SK-N-MC (cell line): ENCODE results near the gene ABLIM2.

ENCODE experiments used
- DNase-seq: peaks from one replicate; pipeline ENCODE4 v3.0.0-alpha.2; 2011; ENCODE audit warnings: low read depth, low spot score
- H3K27ac ChIP-seq: fragments of 200-600 bp; sonication (generic); 2 replicates; pipeline ENCODE4 v1.5.1; 2016; ENCODE audit warnings: mixed run types
- H3K36me3 ChIP-seq: fragments of 200-600 bp; sonication (generic); 2 replicates; pipeline ENCODE4 v1.6.1; 2017; ENCODE audit warnings: antibody characterized with exemption, low read length, mixed read lengths; ENCODE audit not compliant: insufficient read depth
- H3K4me3 ChIP-seq: fragments of 200-600 bp; sonication (generic); 2 replicates; pipeline ENCODE4 v1.5.1; 2016
- H3K9ac ChIP-seq: fragments of 200-600 bp; sonication (generic); 2 replicates; pipeline ENCODE4 v1.8.0; 2017; ENCODE audit warnings: mixed run types, mixed read lengths; ENCODE audit not compliant: insufficient read length
- H3K9me3 ChIP-seq: fragments of 200-600 bp; sonication (generic); 2 replicates; pipeline ENCODE4 v1.6.1; 2017; ENCODE audit warnings: low read depth, mild to moderate bottlenecking, antibody characterized with exemption, low read length, moderate library complexity, mixed read lengths
- EZH2 ChIP-seq: fragments of 200-600 bp; sonication (generic); IDR thresholded peaks from one replicate; pipeline ENCODE4 v1.6.1; 2017; ENCODE audit warnings: antibody characterized with exemption
- FOXP2 ChIP-seq: optimal IDR thresholded peaks from 2 replicates; pipeline ENCODE3; 2011; ENCODE audit warnings: mild to moderate bottlenecking, moderate library complexity; ENCODE audit not compliant: insufficient read depth; ENCODE audit errors: extremely low read length, control extremely low read depth
- POLR2AphosphoS5 ChIP-seq: IDR thresholded peaks from 2 replicates; pipeline ENCODE4 v1.6.1; 2012; ENCODE audit warnings: mild to moderate bottlenecking, low read depth, low read length, borderline replicate concordance

ABLIM2 gene

DNA sequence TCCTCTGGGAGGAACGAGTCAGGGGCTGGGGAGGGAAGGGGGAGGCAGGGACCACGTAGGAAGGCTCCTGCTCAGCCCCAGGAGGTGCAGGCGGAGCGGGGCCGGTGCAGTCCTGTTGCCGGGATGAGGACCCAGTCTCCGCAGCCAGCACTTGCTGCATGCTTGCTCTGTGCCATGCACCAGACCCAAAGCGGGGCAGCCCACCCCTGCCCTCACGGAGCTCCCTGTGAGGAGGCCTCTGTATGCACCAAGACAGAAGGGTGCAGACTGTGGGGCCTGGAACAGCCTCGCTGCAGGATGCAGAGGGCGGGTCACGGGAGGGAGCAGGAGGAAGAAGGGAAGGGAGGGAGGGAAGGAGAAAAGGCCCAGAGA, 61.9 kb downstream of the ABLIM2 start:
- DNase-seq: no peak
- Histone ChIP-seq H3K36me3 (no peaks in the 10 kb centered on the region), H3K4me3 (no peak overlapping the region), H3K9me3 (no peaks in the 10 kb centered on the region), H3K9ac (no peak overlapping the region), H3K27ac (no peak overlapping the region)
- TF ChIP-seq EZH2 (no peak), POLR2AphosphoS5 (no peak), FOXP2 (no peak)

DNA sequence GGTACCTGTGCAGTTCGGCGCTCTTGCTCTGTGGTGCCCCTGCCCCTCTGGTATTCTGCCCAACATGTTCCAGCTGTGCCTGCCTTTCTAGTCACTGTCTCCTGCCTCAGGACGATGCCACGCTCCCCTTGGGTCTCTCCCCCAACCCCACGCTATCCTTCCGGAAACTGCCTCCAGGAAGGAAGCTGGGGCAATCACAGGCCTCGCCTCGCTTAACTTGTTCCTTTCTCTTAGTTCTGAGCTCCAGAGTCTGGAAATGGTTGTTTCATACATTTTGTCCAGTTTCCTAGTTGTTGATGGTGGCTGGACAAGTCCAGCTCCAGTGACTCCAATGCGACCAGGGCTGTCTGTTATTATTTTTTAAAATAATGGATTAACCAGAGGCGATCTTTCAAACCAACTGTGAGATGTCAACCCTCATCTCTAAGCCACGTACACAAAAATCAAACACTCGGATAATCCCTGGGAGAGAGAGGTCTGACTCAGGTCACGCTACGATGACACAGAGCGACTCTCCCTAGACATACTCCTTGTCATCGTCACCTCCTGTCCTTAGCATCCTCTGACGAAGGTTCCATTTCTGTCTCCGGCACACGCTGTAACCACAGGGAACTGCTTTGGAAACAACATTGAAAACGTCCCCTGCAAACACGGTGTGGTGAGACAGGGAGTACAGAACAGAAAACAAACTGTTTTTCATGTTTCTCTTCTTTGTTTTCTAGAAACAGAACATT, 62.5 kb downstream of the ABLIM2 start:
- no peak overlapping the region for H3K27ac ChIP-seq
- no peak for DNase-seq
- no peaks in the 10 kb centered on the region for H3K36me3 ChIP-seq
- H3K4me3 ChIP-seq: no peak overlapping the region
- TF ChIP-seq EZH2: no peak
- no peak for TF ChIP-seq FOXP2
- no peak for TF ChIP-seq POLR2AphosphoS5
- H3K9ac ChIP-seq: no peak overlapping the region
- H3K9me3 ChIP-seq: no peaks in the 10 kb centered on the region

DNA sequence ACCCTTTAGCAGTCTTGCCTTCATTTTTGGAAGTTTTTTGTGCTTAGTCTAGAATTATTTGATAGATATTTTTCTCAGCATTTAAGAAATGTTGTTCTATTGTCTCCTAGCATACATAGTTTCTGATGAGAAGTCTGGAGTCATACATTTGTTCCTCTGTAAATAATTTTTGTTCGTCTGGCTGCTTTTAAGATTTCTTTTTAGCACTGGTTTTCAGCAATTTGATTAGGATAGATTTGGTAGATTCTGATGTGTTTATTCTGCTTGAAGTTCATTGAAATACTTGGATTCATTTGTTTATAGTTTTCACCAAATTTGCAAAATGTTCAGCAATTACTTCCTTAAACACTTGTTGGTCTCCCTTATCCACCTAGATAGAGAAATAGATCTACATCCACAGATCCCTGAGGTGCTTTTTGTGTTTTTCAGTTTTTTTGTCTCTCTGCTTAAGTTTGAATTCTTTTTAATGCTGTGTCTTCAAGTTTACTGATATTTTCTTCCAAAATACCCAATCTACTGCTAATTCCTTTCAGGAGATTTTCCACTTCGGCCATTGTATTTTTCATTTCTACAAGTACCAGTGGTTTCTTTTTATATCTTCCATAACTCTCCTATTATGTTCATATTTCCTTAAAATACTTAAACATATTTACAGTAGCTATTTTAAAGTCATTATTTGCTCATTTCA, 64.9 kb downstream of the ABLIM2 start:
- Histone ChIP-seq H3K9me3 (no peaks in the 10 kb centered on the region), H3K4me3 (no peak overlapping the region), H3K27ac (no peak overlapping the region), H3K36me3 (no peaks in the 10 kb centered on the region), H3K9ac (no peak overlapping the region)
- no peak for TF ChIP-seq POLR2AphosphoS5
- no peak for TF ChIP-seq EZH2
- no peak for TF ChIP-seq FOXP2
- no peak for DNase-seq

DNA sequence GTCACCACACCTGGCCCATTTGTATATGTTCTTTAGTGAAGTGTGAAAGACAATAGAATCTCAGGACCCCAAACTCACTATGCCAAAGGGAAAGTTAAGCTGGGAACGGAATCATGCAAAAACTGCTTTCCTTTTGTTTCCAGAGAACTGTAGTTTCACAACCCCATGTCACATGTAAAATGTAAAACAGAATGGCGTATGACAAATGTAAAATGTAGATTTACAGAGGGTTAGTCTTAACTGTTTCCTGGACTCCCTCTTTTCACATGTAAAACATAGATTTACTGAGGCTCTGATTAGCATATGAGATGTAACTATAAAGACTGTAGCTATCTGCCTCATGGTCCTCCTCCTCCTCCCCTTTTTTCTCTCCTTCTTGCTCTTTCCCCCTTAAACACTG, 66.3 kb downstream of the ABLIM2 start:
- H3K4me3 ChIP-seq: no peak overlapping the region
- no peak overlapping the region for H3K9ac ChIP-seq
- no peaks in the 10 kb centered on the region for H3K9me3 ChIP-seq
- no peak overlapping the region for H3K27ac ChIP-seq
- DNase-seq: no peak
- TF ChIP-seq POLR2AphosphoS5: no peak
- no peak for TF ChIP-seq FOXP2
- no peak for TF ChIP-seq EZH2
- no peaks in the 10 kb centered on the region for H3K36me3 ChIP-seq

DNA sequence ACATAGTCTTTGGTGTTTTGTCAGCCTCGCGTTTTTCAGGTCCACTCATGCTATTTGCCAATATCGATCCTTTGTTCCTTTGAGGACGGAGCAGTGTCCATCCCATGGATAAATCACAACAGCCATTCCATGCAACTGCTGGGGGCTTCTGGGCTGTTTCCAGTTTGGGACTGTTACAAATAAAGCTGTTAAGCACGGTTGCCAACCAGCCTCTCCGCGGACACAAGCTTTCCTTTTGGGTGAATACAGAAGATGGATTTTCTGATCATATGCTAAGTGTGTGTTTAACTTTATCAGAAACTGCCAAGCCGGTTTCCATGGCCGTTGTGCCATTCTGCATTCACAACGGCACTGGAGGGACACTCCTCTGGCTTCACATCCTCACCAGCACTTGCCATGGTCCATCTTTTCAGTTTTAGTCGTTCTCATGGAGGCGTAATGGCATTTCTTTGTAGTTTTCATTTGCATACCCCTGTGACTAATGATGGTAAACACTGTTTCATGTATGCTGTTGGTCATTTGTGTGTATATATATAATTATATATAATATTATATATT, 67.8 kb downstream of the ABLIM2 start:
- Histone ChIP-seq H3K4me3 (no peak overlapping the region), H3K9me3 (no peaks in the 10 kb centered on the region), H3K27ac (no peak overlapping the region), H3K36me3 (no peaks in the 10 kb centered on the region), H3K9ac (no peak overlapping the region)
- TF ChIP-seq POLR2AphosphoS5 (no peak), FOXP2 (no peak), EZH2 (no peak)
- DNase-seq: no peak

DNA sequence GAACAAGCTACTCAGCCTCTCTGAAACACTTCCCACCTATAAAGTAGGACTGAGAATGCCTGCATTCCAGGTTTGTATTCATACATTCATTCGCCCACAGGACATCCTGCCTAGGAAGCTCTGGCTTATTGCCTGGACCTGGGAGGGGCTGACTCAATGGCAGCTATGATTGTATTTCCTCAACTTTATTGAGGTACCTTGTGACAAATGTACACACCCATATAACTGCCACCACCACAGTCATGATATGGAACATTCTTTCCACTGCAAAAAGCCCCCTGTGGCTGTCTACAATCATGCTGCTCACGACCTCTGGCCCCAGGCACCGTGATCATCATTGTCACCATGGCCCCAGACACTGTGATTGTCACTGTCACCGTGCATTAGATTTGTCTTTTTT, 68.3 kb downstream of the ABLIM2 start:
- Histone ChIP-seq H3K9me3 (no peaks in the 10 kb centered on the region), H3K4me3 (no peak overlapping the region), H3K36me3 (no peaks in the 10 kb centered on the region), H3K27ac (no peak overlapping the region), H3K9ac (no peak overlapping the region)
- no peak for TF ChIP-seq POLR2AphosphoS5
- no peak for DNase-seq

DNA sequence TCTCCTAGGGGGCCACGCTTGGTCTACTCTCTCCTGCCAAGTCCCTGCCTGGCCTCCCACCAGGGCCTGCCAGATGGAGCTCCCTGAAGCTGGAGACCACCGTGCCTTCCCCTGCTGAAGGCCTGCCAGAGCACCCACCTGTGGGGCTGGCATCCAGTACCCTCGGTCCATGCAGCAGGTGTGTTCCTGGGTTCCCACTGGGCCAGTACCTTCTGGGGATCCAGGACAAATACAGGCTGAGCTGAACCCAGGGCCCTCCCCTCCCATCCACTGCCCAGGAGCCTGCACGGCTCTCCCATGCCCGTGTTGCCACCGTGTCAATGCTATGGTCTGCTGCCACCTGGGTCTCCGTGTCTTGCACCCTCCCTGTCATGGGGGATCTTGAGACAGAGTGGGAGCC, 68.8 kb downstream of the ABLIM2 start:
- H3K36me3 ChIP-seq: no peaks in the 10 kb centered on the region
- TF ChIP-seq POLR2AphosphoS5 (no peak), FOXP2 (no peak), EZH2 (no peak)
- H3K27ac ChIP-seq: no peak overlapping the region
- no peak for DNase-seq
- H3K9me3 ChIP-seq: no peaks in the 10 kb centered on the region
- no peak overlapping the region for H3K4me3 ChIP-seq
- no peak overlapping the region for H3K9ac ChIP-seq

DNA sequence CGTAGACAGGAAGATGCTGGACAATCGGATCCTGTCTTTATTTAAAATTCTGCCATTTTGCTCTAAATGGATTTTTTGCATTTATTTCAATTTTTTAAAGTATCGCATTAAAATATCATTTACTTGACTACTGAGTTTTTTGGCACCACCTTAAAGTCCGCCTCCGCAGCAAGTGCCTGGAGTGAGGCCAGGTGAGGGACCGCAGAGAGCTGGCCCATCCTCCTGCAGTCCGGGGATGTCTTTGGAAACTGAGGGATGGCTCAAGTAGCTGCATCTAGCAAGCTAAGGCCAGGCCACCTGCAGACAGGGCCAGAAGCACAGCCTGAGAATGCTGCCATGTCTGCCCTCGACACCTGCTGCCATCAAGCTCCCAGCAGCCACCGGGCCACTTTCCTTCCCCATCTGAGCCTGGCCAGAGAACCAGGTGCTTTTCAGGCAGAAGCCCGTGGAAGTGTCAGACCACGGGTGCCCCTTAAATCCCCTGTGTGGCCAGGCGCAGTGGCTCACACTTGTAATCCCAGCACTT, 69.6 kb downstream of the ABLIM2 start:
- DNase-seq: no peak
- Histone ChIP-seq H3K9me3 (no peaks in the 10 kb centered on the region), H3K36me3 (no peaks in the 10 kb centered on the region), H3K27ac (no peak overlapping the region), H3K9ac (no peak overlapping the region), H3K4me3 (no peak overlapping the region)
- TF ChIP-seq POLR2AphosphoS5: no peak
- TF ChIP-seq FOXP2: no peak
- TF ChIP-seq EZH2: no peak
